SW480 (cell line): ENCODE data around the gene LY6G5C.

Experiments used
- DNase-seq: peaks from one replicate; pipeline ENCODE4 v3.0.0-alpha.2; 2016; ENCODE audit warnings: low spot score

LY6G5C gene, protein sequence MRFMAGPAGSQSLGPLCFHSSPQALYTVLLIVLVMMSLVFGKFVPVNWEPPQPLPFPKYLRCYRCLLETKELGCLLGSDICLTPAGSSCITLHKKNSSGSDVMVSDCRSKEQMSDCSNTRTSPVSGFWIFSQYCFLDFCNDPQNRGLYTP

DNA sequence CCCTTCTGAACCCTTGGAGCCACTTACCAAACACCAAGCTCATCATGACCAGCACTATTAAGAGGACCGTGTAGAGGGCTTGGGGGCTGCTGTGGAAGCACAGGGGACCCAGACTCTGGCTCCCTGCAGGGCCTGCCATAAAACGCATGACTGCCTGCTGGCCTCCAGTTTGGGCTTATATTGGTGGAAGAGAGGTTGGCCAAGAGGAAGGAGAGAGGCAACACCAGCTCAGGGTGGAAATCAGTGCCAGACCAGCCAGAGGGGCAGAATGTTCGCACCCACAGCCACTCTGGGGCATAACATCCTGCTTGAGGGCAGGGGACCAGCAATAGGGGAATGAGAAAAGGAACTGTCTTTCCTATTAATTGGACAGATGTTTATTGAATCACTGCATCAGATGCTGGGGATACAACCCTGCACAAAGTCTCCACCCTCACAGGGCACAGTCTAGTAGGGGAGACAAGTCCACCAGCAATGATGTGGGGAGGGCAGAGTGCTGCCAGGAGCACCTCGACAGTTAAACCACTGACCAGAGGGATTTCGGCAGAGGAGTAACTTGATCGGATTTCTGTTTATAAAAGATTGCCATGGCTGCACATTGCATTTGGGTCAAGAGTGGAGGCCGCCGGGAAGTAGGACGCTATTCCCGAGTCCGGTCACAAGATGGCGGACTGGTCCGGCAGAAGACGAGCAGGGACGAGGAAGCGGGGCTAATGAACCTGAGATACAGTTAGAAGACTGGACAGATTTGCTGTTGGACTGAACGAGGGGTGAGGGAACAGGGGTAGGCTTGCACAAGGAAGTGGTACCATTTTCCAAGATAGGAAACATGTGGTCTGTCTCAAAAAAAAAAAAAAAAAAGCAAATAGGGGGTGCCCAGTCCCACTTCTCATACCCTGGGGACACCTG, at the start of gene LY6G5C:
Gene LY6G5C (minus strand): TSS at position 842 of the 909 bp plus-strand sequence. CDS start 694 bp downstream, at position 148.
- peak; percentile 89 for DNase-seq

- DNase-seq = peak; percentile 78
Observed at GRCh38 chr6:31729979-31730630, 49.2 kb upstream of the LY6G5C start.

GRCh38 chr6:31729515-31729978, 48.7 kb upstream of the LY6G5C start:
- peak; percentile 86 for DNase-seq

- no peak for DNase-seq
Observed at GRCh38 chr6:31728767-31729514, 48.1 kb upstream of the LY6G5C start, which contains the start of gene DDAH2. Gene DDAH2 (minus strand): TSS chr6:31729299. CDS start chr6:31729161, 138 bp downstream.

DNA sequence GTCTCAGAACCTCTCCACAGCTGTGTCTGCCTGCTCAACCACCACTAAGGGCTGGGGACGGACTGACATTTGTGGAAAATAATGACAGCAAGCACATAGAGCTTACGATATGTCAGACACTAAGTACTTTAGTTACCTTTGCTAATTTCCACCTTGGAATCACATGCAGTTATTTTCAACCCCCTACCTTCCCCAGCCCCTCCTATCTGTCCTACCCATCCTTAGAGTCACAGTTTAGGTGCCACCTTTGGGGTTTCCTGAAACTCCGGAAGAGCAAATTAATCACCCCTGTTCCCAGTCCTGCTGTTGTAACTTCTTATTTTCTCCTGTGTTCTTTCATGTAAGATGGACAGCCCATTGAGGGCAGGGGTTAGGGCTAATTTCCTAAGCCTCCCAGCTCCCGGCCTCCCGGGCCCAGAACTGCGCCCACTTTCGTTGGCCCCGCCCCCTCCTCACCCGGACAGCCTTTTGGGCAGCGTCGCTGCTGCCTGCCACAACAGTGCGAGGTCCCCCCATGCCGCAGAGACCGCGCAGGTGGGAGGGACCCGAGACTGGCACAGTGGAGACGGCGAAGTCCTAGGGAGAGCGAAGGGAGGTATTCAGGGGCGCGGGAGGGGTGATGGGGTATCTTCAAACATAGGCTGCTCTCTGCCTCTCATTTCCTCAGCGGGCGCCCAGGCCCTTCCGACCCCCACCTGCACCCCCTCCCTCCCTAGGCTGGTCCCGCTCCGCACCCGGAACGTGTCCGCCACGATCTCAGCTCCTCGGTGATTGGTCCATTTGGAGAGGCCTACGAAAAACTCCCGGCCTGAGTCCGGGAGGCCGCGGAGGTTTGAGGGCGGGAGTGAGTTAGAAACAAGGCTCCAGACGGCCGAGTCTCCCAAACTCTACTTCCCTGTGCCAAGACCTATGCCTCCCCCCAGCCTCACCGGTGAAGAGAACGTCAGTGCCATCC, 47.1 kb upstream of the LY6G5C start:
- DNase-seq = no peak

DNA sequence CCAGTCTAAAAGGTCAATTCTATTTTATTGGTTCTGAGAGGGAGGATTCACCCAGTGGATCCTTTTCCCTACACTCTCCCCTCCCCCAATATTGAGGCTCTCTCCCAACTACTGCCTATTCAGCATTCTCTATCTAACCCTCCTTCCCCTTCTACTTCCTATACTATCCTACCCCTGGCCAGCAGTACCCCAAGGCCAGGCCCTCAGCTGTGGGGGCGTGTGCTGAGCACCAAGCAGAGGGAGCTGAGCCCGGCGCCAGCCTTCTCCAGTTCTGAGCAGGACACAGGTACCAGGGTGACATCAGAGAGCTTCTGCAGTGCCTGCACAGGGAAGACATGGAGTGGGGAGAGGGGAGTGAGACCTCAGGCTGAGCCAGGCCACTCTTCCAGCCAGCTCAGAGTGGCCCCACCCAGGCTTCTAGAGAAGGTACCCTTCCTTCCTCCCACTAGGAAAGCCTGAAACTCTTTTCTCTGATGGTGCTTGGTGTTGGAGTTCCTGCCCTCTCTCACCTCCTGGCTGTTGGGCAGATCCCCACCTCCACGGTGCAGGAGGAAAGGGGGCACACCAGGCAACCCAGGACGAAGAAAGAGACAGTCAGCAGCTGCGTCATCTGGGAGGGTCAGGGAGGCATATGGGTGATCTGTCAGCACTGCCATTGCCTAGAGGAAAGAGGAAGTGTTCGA, 46.3 kb upstream of the LY6G5C start:
- no peak for DNase-seq

GRCh38 chr6:31725502-31726350, 44.9 kb upstream of the LY6G5C start:
- no peak for DNase-seq

- DNase-seq = no peak
Observed at GRCh38 chr6:31723980-31724691, 43.3 kb upstream of the LY6G5C start.

GRCh38 chr6:31723245-31723979, 42.5 kb upstream of the LY6G5C start, which contains the start of gene MPIG6B:
Gene MPIG6B (plus strand): TSS chr6:31723373. CDS start chr6:31723384, 11 bp downstream.
- no peak for DNase-seq

DNA sequence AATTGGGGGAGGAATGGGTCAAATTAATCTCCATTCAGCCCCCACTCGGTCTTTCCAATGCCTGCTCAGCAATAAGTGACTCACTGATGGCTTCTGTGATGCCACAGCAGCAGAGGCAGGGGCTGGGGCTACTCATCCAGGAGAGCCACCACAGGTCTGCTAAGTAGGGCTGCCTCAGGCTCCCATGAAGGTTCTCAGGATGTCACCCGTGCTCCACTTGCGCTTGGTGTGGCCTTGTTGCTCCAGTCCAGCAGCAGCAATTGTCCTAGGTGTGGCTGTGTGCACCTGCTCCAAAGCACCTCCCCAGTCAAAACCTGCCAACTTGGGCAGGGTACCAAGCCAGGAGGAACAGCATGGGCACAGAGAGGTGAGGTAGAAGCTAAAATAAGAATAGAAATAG, 41.3 kb upstream of the LY6G5C start:
- DNase-seq = no peak

GRCh38 chr6:31721351-31722020, 40.6 kb upstream of the LY6G5C start, which contains the start of gene LY6G6C:
Gene LY6G6C (minus strand): TSS chr6:31721746. CDS start chr6:31721679, 67 bp downstream.
- DNase-seq = no peak

DNA sequence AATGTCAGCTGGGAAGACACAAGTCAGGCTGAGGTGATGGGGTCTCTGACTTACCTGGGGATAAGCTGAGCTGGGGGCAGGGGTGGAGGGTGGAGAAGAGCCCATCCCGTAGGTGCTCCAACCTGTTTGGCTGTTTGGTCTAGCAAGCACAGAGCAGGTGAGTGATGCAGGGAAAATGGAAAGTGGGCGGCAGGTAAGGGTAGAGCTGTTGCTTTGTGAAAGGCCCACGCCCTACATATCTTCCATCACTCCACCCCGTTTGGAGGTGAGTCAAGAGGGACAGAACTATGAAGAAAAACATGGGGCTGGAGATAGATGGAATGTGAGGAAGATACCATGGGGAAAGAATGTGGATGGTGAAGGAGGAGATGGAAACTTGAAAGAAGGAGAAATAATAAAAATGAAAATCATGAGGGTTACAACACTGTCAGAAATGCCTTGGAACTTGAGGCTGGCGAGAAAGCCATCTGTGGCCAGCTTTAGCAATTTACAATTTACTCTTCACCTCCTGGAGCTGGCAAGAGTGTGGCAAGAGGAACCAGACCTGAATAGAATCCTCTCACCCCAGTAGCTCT, 39.4 kb upstream of the LY6G5C start:
- no peak for DNase-seq

GRCh38 chr6:31719001-31719400, 38.1 kb upstream of the LY6G5C start:
- DNase-seq = no peak

DNA sequence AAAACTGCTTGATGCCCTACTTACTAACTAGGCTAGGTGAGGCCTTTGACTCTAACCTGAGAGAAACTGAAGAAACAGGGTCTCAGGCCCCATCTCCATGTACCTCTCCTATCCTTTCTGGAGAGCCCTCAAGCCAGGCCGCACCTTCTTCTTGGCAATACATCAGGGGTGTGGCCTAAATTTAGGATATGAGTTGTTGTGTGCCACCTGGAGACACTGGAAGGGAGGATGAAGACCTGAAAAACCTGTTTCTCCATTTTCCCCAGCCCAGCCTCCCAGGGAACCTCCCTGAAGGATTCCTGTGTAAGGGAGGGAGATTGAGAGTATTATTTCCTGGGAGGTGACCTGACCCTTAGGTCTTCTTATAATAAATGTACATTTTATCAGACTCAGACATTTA, 37.4 kb upstream of the LY6G5C start:
- DNase-seq = no peak

DNA sequence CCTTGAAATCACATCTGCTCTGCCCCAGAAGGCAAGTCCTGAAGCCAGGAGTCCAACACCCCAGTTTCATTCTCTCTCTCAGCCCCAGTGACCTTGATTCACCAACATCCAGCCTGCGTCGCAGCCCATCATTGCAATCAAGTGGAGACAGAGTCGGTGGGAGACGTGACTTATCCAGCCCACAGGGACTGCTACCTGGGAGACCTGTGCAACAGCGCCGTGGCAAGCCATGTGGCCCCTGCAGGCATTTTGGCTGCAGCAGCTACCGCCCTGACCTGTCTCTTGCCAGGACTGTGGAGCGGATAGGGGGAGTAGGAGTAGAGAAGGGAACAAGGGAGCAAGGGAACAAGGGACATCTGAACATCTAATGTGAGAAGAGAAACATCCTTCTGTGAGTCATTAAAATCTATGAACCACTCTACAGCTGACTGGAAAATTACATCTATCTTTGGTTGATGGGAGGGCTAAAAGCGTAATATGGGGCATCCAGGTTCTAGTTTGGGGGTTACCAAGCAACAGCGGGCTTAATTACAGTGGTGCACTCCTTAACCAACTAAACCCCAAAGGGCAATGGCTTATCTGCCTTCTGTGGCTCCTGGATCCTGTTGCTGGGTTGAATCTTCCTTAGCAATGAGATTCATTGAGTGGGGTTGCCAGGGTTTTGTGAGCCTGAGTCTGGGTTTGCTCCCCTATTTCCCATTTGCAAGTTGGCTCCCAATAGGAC, 36.8 kb upstream of the LY6G5C start:
- no peak for DNase-seq
